A549 treated with AZD2906 at 1 μM for 4 hours (cell line): ENCODE data around the gene SIRT1. TPM values are rescaled to one million over a fixed set of nuclear protein-coding genes. Genes with fewer than 3 reads are reported as not detected.

ENCODE experiments used
- total RNA-seq: library from RNA; stranded (reverse); fragments of 200-300 nt; extraction: Qiagen RNA extraction; gene quantifications from 5 replicates; pipeline ENCODE4 v1.2.3, GENCODE V29; 2022

The SIRT1 gene
- 14.8 to 19.0 TPM (median 15.7 TPM) in 5 replicates for total RNA-seq

DNA sequence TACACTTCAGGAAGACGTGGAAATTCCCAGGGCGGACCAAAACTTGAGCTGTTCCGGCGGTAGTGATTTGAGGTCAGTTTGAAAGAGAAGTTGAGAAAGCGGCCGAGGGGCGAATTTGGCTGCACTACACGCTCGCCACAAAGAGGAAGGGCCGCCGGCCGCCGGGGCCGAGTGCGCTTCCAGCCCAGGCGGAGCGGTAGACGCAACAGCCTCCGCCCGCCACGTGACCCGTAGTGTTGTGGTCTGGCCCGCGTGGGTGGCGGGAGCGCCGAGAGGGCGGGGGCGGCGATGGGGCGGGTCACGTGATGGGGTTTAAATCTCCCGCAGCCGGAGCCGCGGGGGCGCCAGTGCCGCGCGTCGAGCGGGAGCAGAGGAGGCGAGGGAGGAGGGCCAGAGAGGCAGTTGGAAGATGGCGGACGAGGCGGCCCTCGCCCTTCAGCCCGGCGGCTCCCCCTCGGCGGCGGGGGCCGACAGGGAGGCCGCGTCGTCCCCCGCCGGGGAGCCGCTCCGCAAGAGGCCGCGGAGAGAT lies at the start of gene SIRT1:
Gene SIRT1, plus strand, starts transcription at position 344 of the 529 bp plus-strand sequence. Its CDS starts 66 bp downstream, at position 410.

DNA sequence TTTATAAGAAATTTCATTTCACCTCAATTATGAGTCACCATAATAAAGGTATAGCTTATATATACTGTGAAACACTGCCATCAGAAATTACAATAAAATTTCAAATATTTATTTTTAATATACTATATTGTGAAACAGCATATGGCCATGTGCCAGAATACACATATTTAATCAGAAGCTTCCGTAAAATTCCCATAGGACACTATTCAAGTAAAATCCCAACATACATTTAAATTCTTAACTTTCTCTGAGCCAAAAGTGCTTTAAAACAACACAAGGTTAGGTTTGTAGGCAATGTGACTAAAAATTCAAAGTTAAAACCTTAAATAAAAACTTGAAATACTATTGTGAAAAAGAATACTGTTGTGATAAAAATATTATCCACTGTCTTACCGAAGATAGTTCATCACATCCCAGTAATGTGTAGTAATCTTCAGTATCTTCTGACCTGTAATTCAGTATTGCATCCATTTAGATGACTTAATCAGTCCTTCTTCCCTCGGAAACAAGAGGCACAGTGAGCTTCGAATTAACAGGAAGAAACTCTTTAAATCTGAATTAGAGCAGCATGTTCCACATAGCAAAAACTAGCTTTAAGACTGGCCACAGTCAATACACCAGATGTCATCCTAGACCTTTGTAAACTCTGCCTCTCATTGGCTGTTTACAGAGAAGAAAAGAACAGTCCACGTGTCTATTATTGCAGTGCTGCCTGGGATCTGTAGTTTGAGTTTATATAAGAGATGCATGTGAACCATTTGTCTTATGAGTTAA lies 46.7 kb upstream of the SIRT1 start, which contains the start of gene DNAJC12:
Gene DNAJC12, minus strand, starts transcription at position 648 of the 774 bp plus-strand sequence. Its CDS starts 177 bp downstream, at position 471.

Other genes with a start within 250 kb of the SIRT1 start
- not detected in 5 replicates for gene CTNNA3, start 188.5 kb upstream of the SIRT1 start, total RNA-seq
- gene DNAJC12, start 46.5 kb upstream of the SIRT1 start, total RNA-seq: 41.3 to 56.6 TPM (median 50.0 TPM) in 5 replicates
- gene HERC4, start 190.6 kb downstream of the SIRT1 start, total RNA-seq: 21.5 to 32.0 TPM (median 24.5 TPM) in 5 replicates
- 1.8 to 2.5 TPM (median 2.1 TPM) in 5 replicates for gene MYPN, start 224.8 kb downstream of the SIRT1 start, total RNA-seq